H1 (cell line): ENCODE data around the gene RNF126. TPM values are rescaled to one million over a fixed set of nuclear protein-coding genes. Genes with fewer than 3 reads are reported as not detected.

ENCODE experiments used
- CTCF ChIA-PET: fragments of 300-600 bp; sonication (Branson Sonifier 250); formaldehyde crosslinking; loops from one replicate; lab custom pipeline; 2021; ENCODE audit not compliant: partially characterized antibody; lab: Charles Lee
- POLR2A ChIA-PET: fragments of 300-600 bp; sonication (Branson Sonifier 250); formaldehyde crosslinking; loops from one replicate; lab custom pipeline; 2021; ENCODE audit warnings: inconsistent platforms; ENCODE audit not compliant: partially characterized antibody; lab: Charles Lee
- DNase-seq, 2 experiments: peaks; one replicate each; pipeline versions ENCODE4 v3.0.0 to v3.0.0-alpha.2; 2010 to 2022; ENCODE audit warnings: low spot score in 2 of 2, low read depth in 1 of 2, mixed read lengths in 1 of 2
- FAIRE-seq: peaks from 2 replicates; lab custom pipeline; 2011; peaks lifted over from hg19 to GRCh38; lab: Jason Lieb, UNC
- H2AFZ ChIP-seq: 2 replicates; pipeline ENCODE4 v1.8.1; 2012; ENCODE audit warnings: low read length, inconsistent platforms
- H2AK5ac ChIP-seq: 2 replicates; pipeline ENCODE4 v1.6.1; 2013; ENCODE audit warnings: low read depth, low read length
- H2BK120ac ChIP-seq: replicated peaks from 2 replicates; pipeline ENCODE3; 2013; ENCODE audit warnings: low read depth, low read length, inconsistent platforms
- H2BK12ac ChIP-seq: 2 replicates; pipeline ENCODE4 v1.6.1; 2013; ENCODE audit warnings: low read depth, low read length
- H2BK15ac ChIP-seq: 2 replicates; pipeline ENCODE4 v1.6.1; 2013; ENCODE audit warnings: low read length
- H2BK20ac ChIP-seq: 2 replicates; pipeline ENCODE4 v1.6.1; 2013; ENCODE audit warnings: low read length
- H2BK5ac ChIP-seq: 2 replicates; pipeline ENCODE4 v1.6.1; 2013; ENCODE audit warnings: low read depth, low read length
- H3K14ac ChIP-seq: 2 replicates; pipeline ENCODE4 v1.6.1; 2013; ENCODE audit warnings: inconsistent platforms; ENCODE audit not compliant: insufficient read length
- H3K18ac ChIP-seq: 2 replicates; pipeline ENCODE4 v1.6.1; 2013; ENCODE audit warnings: low read length; ENCODE audit errors: extremely low read depth
- H3K23ac ChIP-seq: 2 replicates; pipeline ENCODE4 v1.6.1; 2013; ENCODE audit warnings: inconsistent platforms; ENCODE audit not compliant: insufficient read length
- H3K23me2 ChIP-seq: 2 replicates; pipeline ENCODE4 v1.6.1; 2013; ENCODE audit warnings: low read depth, low read length
- H3K27ac ChIP-seq: 2 replicates; pipeline ENCODE4 v1.6.1; 2011; ENCODE audit warnings: low read depth, low read length, inconsistent platforms
- H3K27me3 ChIP-seq, 4 experiments: replicated peaks in 1 of 4; 1 replicate in 1 of 4; 2 replicates in 3 of 4; pipeline versions ENCODE4 v1.6.1 to v1.8.1; 2011 to 2013; ENCODE audit warnings: low read length in 3 of 4, mild to moderate bottlenecking in 3 of 4, inconsistent platforms in 2 of 4, mixed read lengths in 2 of 4, moderate library complexity in 1 of 4; ENCODE audit not compliant: control insufficient read depth in 3 of 4, insufficient read depth in 3 of 4; ENCODE audit errors: extremely low read depth in 1 of 4
- H3K36me3 ChIP-seq, 4 experiments: 2 replicates each; pipeline versions ENCODE4 v1.6.1 to v1.8.1; 2011 to 2013; ENCODE audit warnings: mild to moderate bottlenecking in 4 of 4, low read length in 3 of 4, moderate library complexity in 2 of 4, control low read depth in 1 of 4, inconsistent platforms in 1 of 4; ENCODE audit not compliant: insufficient read depth in 4 of 4, control insufficient read depth in 2 of 4
- H3K4ac ChIP-seq: replicated peaks from 2 replicates; pipeline ENCODE3; 2013; ENCODE audit warnings: low read length, low read depth, mixed read lengths, inconsistent platforms; ENCODE audit not compliant: insufficient read length
- H3K4me1 ChIP-seq, 4 experiments: replicated peaks in 1 of 4; 1 replicate in 1 of 4; 2 replicates in 3 of 4; pipeline versions ENCODE4 v1.6.1 to v1.8.1; 2011 to 2013; ENCODE audit warnings: low read length in 3 of 4, inconsistent platforms in 2 of 4, mixed read lengths in 1 of 4; ENCODE audit not compliant: insufficient read depth in 4 of 4, control insufficient read depth in 3 of 4
- H3K4me2 ChIP-seq, 2 experiments: 2 replicates each; pipeline versions ENCODE4 v1.6.1 to v1.8.1; 2011 to 2013; ENCODE audit warnings: low read depth in 2 of 2, low read length in 2 of 2, control low read depth in 1 of 2, inconsistent platforms in 1 of 2, mild to moderate bottlenecking in 1 of 2; ENCODE audit not compliant: insufficient read depth in 1 of 2
- H3K4me3 ChIP-seq, 4 experiments: fragments of 200-600, 300-600 bp in 1 of 4; sonication (generic), shearing (Covaris generic), sonication (Bioruptor Twin) in 1 of 4; 2 replicates each; pipeline versions ENCODE4 v1.5.1 to v1.8.1; 2011 to 2016; ENCODE audit warnings: low read length in 4 of 4, low read depth in 3 of 4, control low read depth in 2 of 4, inconsistent platforms in 2 of 4, mild to moderate bottlenecking in 2 of 4, mixed read lengths in 1 of 4, moderate library complexity in 1 of 4; ENCODE audit not compliant: insufficient read depth in 2 of 4; ENCODE audit errors: extremely low read depth in 1 of 4
- H3K56ac ChIP-seq: replicated peaks from 2 replicates; pipeline ENCODE3; 2013; ENCODE audit warnings: low read depth, mild to moderate bottlenecking, mixed read lengths, low read length, inconsistent platforms; ENCODE audit not compliant: insufficient read length
- H3K79me1 ChIP-seq: 2 replicates; pipeline ENCODE4 v1.6.1; 2013; ENCODE audit warnings: low read depth, low read length, control low read depth
- H3K79me2 ChIP-seq, 2 experiments: 2 replicates each; pipeline versions ENCODE4 v1.6.1 to v1.8.1; 2012 to 2013; ENCODE audit warnings: low read length in 2 of 2, mild to moderate bottlenecking in 2 of 2, inconsistent platforms in 1 of 2; ENCODE audit not compliant: insufficient read depth in 2 of 2, control insufficient read depth in 1 of 2
- H3K9ac ChIP-seq, 4 experiments: replicated peaks in 1 of 4; 1 replicate in 1 of 4; 2 replicates in 3 of 4; pipeline versions ENCODE4 v1.6.1 to v1.8.1; 2011 to 2013; ENCODE audit warnings: low read depth in 3 of 4, low read length in 3 of 4, control low read depth in 2 of 4, mild to moderate bottlenecking in 2 of 4, moderate library complexity in 2 of 4, inconsistent platforms in 1 of 4; ENCODE audit errors: extremely low read depth in 1 of 4
- H3K9me3 ChIP-seq, 2 experiments: 2 replicates each; pipeline versions ENCODE4 v1.6.1 to v1.8.1; 2012 to 2013; ENCODE audit warnings: mild to moderate bottlenecking in 2 of 2, moderate library complexity in 2 of 2, control low read depth in 1 of 2, inconsistent platforms in 1 of 2, low read depth in 1 of 2, low read length in 1 of 2, mixed read lengths in 1 of 2; ENCODE audit not compliant: insufficient read depth in 2 of 2
- H4K20me1 ChIP-seq, 2 experiments: replicated peaks in 1 of 2; 2 replicates each; pipeline versions ENCODE3 to v1.8.1; 2011 to 2013; ENCODE audit warnings: inconsistent platforms in 2 of 2, low read length in 2 of 2, mild to moderate bottlenecking in 1 of 2; ENCODE audit not compliant: insufficient read depth in 2 of 2, control insufficient read depth in 1 of 2
- H4K5ac ChIP-seq: 2 replicates; pipeline ENCODE4 v1.6.1; 2013; ENCODE audit warnings: low read length, low read depth, mixed read lengths, inconsistent platforms; ENCODE audit not compliant: insufficient read length
- H4K8ac ChIP-seq: 2 replicates; pipeline ENCODE4 v1.8.0; 2013; ENCODE audit warnings: mild to moderate bottlenecking, moderate library complexity, low read length, inconsistent platforms; ENCODE audit not compliant: insufficient read depth; ENCODE audit errors: extremely low read depth
- H4K91ac ChIP-seq: replicated peaks from 2 replicates; pipeline ENCODE3; 2013; ENCODE audit warnings: low read length, mixed read lengths, inconsistent platforms; ENCODE audit not compliant: insufficient read length
- BRCA1 ChIP-seq: IDR thresholded peaks from 2 replicates; pipeline ENCODE4 v1.6.1; 2012; ENCODE audit warnings: low read depth, low read length, improper control_type of control experiment
- CBX8 ChIP-seq: fragments of 300-800, 300-1000 bp; sonication (generic); IDR thresholded peaks from 2 replicates; pipeline ENCODE4 v1.7.1; 2016; ENCODE audit warnings: low read depth, low read length, borderline replicate concordance
- CHD2 ChIP-seq: IDR thresholded peaks from 2 replicates; pipeline ENCODE4 v1.6.1; 2012; ENCODE audit warnings: low read length, improper control_type of control experiment
- CTBP2 ChIP-seq: IDR thresholded peaks from 2 replicates; pipeline ENCODE4 v1.7.0; 2011; ENCODE audit warnings: borderline replicate concordance, mild to moderate bottlenecking, moderate library complexity, mixed read lengths, low read length; ENCODE audit not compliant: insufficient read depth, insufficient read length
- JUN ChIP-seq: IDR thresholded peaks from 2 replicates; pipeline ENCODE4 v1.6.1; 2011; ENCODE audit warnings: low read depth, mild to moderate bottlenecking, improper control_type of control experiment, low read length
- MAFK ChIP-seq: IDR thresholded peaks from 2 replicates; pipeline ENCODE4 v1.6.1; 2012; ENCODE audit warnings: low read depth, mild to moderate bottlenecking, improper control_type of control experiment, low read length
- RAD21 ChIP-seq, 2 experiments: IDR thresholded peaks in 1 of 2; conservative IDR thresholded peaks in 1 of 2; 2 replicates each; pipeline ENCODE4 v1.6.1; 2011; ENCODE audit warnings: low read depth in 2 of 2, low read length in 2 of 2, improper control_type of control experiment in 1 of 2, inconsistent platforms in 1 of 2, mild to moderate bottlenecking in 1 of 2, moderate library complexity in 1 of 2
- ZNF274 ChIP-seq: IDR thresholded peaks from 2 replicates; pipeline ENCODE4 v1.7.0; 2012; ENCODE audit warnings: low read length, borderline replicate concordance; ENCODE audit errors: extremely low read depth
- WGBS, 2 experiments: shearing (Covaris generic) in 1 of 2; methylation state at CpG; one replicate each; pipeline versions ENCODE4 v1.1.6 to v1.1.7; 2013 to 2015; ENCODE audit warnings: low lambda C conversion rate in 2 of 2, mixed read lengths in 2 of 2, inconsistent platforms in 1 of 2, low coverage in 1 of 2, missing lambda C conversion rate in 1 of 2; ENCODE audit not compliant: insufficient replicate concordance in 2 of 2, insufficient coverage in 1 of 2, insufficient read length in 1 of 2; ENCODE audit errors: extremely low coverage in 1 of 2, missing lambda C conversion rate in 1 of 2; 5-methylcytosine and 5-hydroxymethylcytosine counted together
- polyA plus RNA-seq, 7 experiments: library from polyadenylated mRNA; depleted of rRNA in 3 of 7; stranded (reverse) in 5 of 7; unstranded in 2 of 7; fragments of >200 nt in 5 of 7; fragments of 200-250 nt in 2 of 7; gene quantifications; 1 replicate in 5 of 7; 2 replicates in 1 of 7; 4 replicates in 1 of 7; pipeline versions ENCODE4 v1.2.1 to v1.2.3, GENCODE V29; 2011 to 2013; ENCODE audit warnings: missing spikeins in 2 of 7, mixed read lengths in 2 of 7
- total RNA-seq: library from RNA; stranded (reverse); fragmentation: NEBNext Ultra II Directional; extraction: Animal tissue kit (Norgen Biotek cat#: 25700); gene quantifications from 2 replicates; pipeline ENCODE4 v1.2.1, GENCODE V29; 2021
- TF ChIP-seq, protein P1 (sequence below), 3 experiments: IDR thresholded peaks; 1 replicate in 2 of 3; 2 replicates in 1 of 3; pipeline versions ENCODE4 v1.5.1 to v1.6.1; 2011; ENCODE audit warnings: low read length in 3 of 3, mild to moderate bottlenecking in 3 of 3, inconsistent platforms in 2 of 3, low read depth in 1 of 3, moderate library complexity in 1 of 3; ENCODE audit not compliant: insufficient read depth in 1 of 3; ENCODE audit errors: control extremely low read depth in 1 of 3

RNF126 gene
- total and polyA plus RNA-seq, 2 of the 8 experiments (the other 6 are each of a cell fraction or from before 2014, with no cell fraction given): 21.8 to 68.0 TPM

DNA sequence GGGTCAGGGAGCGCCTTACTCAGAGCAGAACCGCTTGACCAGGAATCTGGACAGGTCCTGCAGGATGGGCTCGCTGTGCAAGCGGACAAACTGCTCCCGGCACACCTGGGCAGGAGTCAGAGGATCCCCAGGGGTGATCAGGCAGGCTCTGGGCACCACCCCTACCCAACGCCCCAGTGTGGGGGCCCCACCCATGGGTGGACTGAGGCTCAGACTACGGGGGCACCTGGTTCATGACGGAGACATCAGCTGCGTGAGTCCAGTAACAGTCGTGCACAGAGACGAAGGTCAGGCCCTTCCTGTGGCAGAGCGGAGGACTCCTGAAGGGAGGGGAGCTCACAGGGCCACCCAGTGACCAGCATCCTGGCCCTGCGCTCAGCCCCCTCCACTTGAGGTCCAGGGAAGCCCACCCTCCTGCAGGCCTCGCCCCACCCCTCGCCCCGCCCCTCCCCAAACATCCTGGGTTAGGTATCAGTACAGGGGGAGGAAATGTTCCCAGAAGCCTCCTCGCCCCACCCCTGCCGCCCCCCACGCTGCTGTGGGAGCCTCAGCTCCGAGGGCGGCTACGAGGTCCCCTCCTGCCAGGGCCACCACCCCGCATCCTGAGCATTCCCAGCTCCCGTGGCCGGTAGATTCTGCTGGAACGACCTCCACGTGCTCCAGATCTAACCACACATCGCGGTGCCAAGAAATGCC, 45.3 kb downstream of the RNF126 start:
- H2BK5ac ChIP-seq: no peak overlapping the region
- H3K79me1 ChIP-seq: no peaks in the 10 kb centered on the region
- no peak overlapping the region for H2BK20ac ChIP-seq
- FAIRE-seq (no peak), DNase-seq (no peak)
- H4K91ac ChIP-seq: no peak overlapping the region
- WGBS, 2 experiments: 89% methylated on average over 15 of the region's 29 CpGs; no CpG with 5 or more reads in 1 of the 2 experiments
- no peak overlapping the region for H3K23ac ChIP-seq
- no peak overlapping the region for H3K14ac ChIP-seq
- no peak overlapping the region for H2BK15ac ChIP-seq
- H3K4me3 ChIP-seq: no peak overlapping the region
- no peak overlapping the region for H4K5ac ChIP-seq
- no peak overlapping the region for H3K4me2 ChIP-seq
- H4K8ac ChIP-seq: no peak overlapping the region
- no peaks in the 10 kb centered on the region for H3K4me1 ChIP-seq
- peaks cover 0 to 9% of the 10 kb centered on the region in 2 experiments for H4K20me1 ChIP-seq
- H3K27me3 ChIP-seq: no peaks in the 10 kb centered on the region
- H2AK5ac ChIP-seq: no peak overlapping the region
- no peak overlapping the region for H2BK120ac ChIP-seq
- POLR2A ChIA-PET: interaction anchor here (1.0 to 2.1 kb wide), 6 partner anchors 9 to 86 kb away, joined by 3 to 6 read pairs (median 3); partner anchors contain the start of gene CDC34
- H3K18ac ChIP-seq: no peak overlapping the region
- CTCF ChIA-PET: interaction anchor here (0.6 to 1.1 kb wide), 5 partner anchors 11 to 127 kb away, joined by 3 read pairs; no protein-coding TSS in a partner anchor
- no peak overlapping the region for H2AFZ ChIP-seq
- no peak overlapping the region for H3K4ac ChIP-seq
- no peaks in the 10 kb centered on the region for H3K23me2 ChIP-seq
- H3K79me2 ChIP-seq: no peaks in the 10 kb centered on the region
- H3K9me3 ChIP-seq: no peaks in the 10 kb centered on the region
- H3K36me3 ChIP-seq: peaks cover 4 to 59% (median 28%) of the 10 kb centered on the region in 4 experiments; a peak in 5 of 8 replicates
- H3K9ac ChIP-seq: no peak overlapping the region
- no peak overlapping the region for H2BK12ac ChIP-seq
- H3K56ac ChIP-seq: no peak overlapping the region
- H3K27ac ChIP-seq: no peak overlapping the region
- TF ChIP-seq CTBP2: no peak
- no peak for TF ChIP-seq MAFK
- TF ChIP-seq JUN: no peak
- no peak for TF ChIP-seq CHD2
- TF ChIP-seq ZNF274: no peak
- TF ChIP-seq BRCA1: no peak
- TF ChIP-seq RAD21 (IDR thresholded peaks at IDR 0.05 in 1 of 2, conservative IDR thresholded peaks at IDR 0.05 in 1 of 2; ENCODE audit: low read depth in 2 of 2, low read length in 2 of 2): no peak
- TF ChIP-seq CBX8: no peak
- TF ChIP-seq, protein P1, sequence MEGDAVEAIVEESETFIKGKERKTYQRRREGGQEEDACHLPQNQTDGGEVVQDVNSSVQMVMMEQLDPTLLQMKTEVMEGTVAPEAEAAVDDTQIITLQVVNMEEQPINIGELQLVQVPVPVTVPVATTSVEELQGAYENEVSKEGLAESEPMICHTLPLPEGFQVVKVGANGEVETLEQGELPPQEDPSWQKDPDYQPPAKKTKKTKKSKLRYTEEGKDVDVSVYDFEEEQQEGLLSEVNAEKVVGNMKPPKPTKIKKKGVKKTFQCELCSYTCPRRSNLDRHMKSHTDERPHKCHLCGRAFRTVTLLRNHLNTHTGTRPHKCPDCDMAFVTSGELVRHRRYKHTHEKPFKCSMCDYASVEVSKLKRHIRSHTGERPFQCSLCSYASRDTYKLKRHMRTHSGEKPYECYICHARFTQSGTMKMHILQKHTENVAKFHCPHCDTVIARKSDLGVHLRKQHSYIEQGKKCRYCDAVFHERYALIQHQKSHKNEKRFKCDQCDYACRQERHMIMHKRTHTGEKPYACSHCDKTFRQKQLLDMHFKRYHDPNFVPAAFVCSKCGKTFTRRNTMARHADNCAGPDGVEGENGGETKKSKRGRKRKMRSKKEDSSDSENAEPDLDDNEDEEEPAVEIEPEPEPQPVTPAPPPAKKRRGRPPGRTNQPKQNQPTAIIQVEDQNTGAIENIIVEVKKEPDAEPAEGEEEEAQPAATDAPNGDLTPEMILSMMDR (IDR thresholded peaks at IDR 0.05; ENCODE audit: control extremely low read depth in 1 of 3, insufficient read depth in 1 of 3, low read depth in 1 of 3, low read length in 3 of 3): no peak
